HS-27A (cell line): ENCODE measurements around the gene NOTCH1.

ENCODE experiments used
- DNase-seq: peaks from one replicate; pipeline ENCODE4 v3.0.0-alpha.2; 2012; ENCODE audit warnings: low read depth, missing footprints

NOTCH1 gene

GRCh38 chr9:136463578-136463977, 82.3 kb downstream of the NOTCH1 start:
- DNase-seq: no peak

- no peak for DNase-seq
These were observed 83.2 kb downstream of the NOTCH1 start for GRCh38 chr9:136462664-136463063.

- no peak for DNase-seq
These were observed 85.0 kb downstream of the NOTCH1 start for GRCh38 chr9:136460772-136461325.

GRCh38 chr9:136459425-136459824, 86.4 kb downstream of the NOTCH1 start:
- no peak for DNase-seq

- no peak for DNase-seq
These were observed 88.5 kb downstream of the NOTCH1 start for GRCh38 chr9:136457326-136457725.

DNA sequence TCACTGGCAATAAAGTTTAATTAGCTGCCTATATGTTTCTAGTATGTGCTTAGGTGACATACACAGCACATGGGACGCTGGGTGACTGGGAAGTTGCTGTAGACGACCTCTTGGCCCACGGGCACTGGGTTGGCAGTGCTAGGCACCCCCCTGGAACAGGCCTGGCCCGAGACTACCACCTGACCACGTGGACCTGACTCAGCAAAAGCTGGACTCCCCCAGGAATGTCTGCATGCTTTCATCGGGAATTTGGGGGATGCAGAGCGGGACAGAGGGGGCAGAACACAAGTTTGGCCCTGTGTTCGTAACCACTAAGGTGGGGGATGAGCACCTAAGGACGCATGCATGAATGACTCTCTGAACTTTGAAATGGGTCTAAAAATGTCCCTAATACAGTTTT, 89.6 kb downstream of the NOTCH1 start:
- no peak for DNase-seq

- DNase-seq: no peak
These were observed 90.5 kb downstream of the NOTCH1 start for GRCh38 chr9:136455043-136456002.

GRCh38 chr9:136454026-136454796, 91.6 kb downstream of the NOTCH1 start:
- DNase-seq: no peak

GRCh38 chr9:136453326-136453725, 92.5 kb downstream of the NOTCH1 start:
- no peak for DNase-seq

GRCh38 chr9:136451221-136451877, 94.5 kb downstream of the NOTCH1 start:
- DNase-seq: no peak

DNA sequence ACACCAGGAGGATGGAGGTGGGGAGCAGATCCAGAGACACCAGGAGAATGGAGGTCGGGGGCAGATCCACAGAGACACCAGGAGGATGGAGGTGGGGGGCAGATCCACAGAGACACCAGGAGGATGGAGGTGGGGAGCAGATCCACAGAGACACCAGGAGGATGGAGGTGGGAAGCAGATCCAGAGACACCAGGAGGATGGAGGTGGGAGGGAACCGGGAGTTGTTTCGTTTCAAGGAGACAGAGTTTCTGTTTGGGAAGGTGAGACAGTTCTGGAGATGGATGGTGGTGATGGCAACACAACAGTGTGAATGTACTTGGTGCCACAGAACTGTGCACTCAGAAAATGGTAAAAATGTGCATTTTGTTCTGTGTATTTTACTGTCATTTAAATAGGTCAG, 97.2 kb downstream of the NOTCH1 start:
- no peak for DNase-seq

- DNase-seq: no peak
These were observed 98.6 kb downstream of the NOTCH1 start for GRCh38 chr9:136447173-136447778.

- DNase-seq: no peak
These were observed 100.0 kb downstream of the NOTCH1 start for GRCh38 chr9:136445799-136446198.
